Endothelial cell of umbilical vein (primary cell): ENCODE data around the gene SLC38A4. TPM values are rescaled to one million over a fixed set of nuclear protein-coding genes. Genes with fewer than 3 reads are reported as not detected.

Source experiments
- BruUV-seq: library from RNA; stranded (reverse); fragments of 400-500 nt; replicated peaks from 2 replicates; lab custom pipeline; 2021; lab: Mats Ljungman, UMichigan
- CTCF ChIA-PET: fragments of 300-600, 350-600 bp; sonication (Branson Sonifier 250); formaldehyde crosslinking; loops from one replicate; lab custom pipeline; 2021; ENCODE audit warnings: antibody characterized with exemption, inconsistent platforms; lab: Charles Lee
- POLR2A ChIA-PET: fragments of 300-600, 350-600 bp; sonication (Branson Sonifier 250); formaldehyde crosslinking; loops from one replicate; lab custom pipeline; 2021; ENCODE audit warnings: antibody characterized with exemption, inconsistent platforms; lab: Charles Lee
- DNase-seq: peaks from one replicate; pipeline ENCODE4 v3.0.0-alpha.2; 2011; ENCODE audit warnings: low read depth, low spot score
- FAIRE-seq: peaks from 2 replicates; lab custom pipeline; 2011; peaks lifted over from hg19 to GRCh38; lab: Jason Lieb, UNC
- H2AFZ ChIP-seq: 2 replicates; pipeline ENCODE4 v1.6.0; 2012; ENCODE audit warnings: low read depth, low read length, control low read depth, inconsistent platforms
- H3K27ac ChIP-seq: 2 replicates; pipeline ENCODE4 v1.5.1; 2011; ENCODE audit warnings: low read depth, mild to moderate bottlenecking, control low read depth, low read length, moderate library complexity; ENCODE audit not compliant: insufficient read depth
- H3K27me3 ChIP-seq, 2 experiments: 2 replicates each; pipeline versions ENCODE4 v1.6.0 to v1.6.1; 2011; ENCODE audit warnings: low read length in 2 of 2, mixed read lengths in 1 of 2; ENCODE audit not compliant: control insufficient read depth in 2 of 2, insufficient read depth in 2 of 2
- H3K36me3 ChIP-seq, 2 experiments: 2 replicates in 1 of 2; 3 replicates in 1 of 2; pipeline ENCODE4 v1.5.1; 2011; ENCODE audit warnings: low read length in 2 of 2, mild to moderate bottlenecking in 1 of 2, moderate library complexity in 1 of 2; ENCODE audit not compliant: control insufficient read depth in 2 of 2, insufficient read depth in 2 of 2; ENCODE audit errors: extremely low read depth in 1 of 2
- H3K4me1 ChIP-seq: 3 replicates; pipeline ENCODE4 v1.5.1; 2011; ENCODE audit warnings: mild to moderate bottlenecking, low read length; ENCODE audit not compliant: control insufficient read depth, insufficient read depth; ENCODE audit errors: extremely low read depth
- H3K4me2 ChIP-seq: 2 replicates; pipeline ENCODE4 v1.6.1; 2011; ENCODE audit warnings: low read length, control low read depth, mixed read lengths; ENCODE audit not compliant: insufficient read depth
- H3K4me3 ChIP-seq, 3 experiments: fragments of 200-600 bp in 1 of 3; sonication (generic), shearing (Covaris generic) in 1 of 3; replicated peaks in 1 of 3; 2 replicates each; pipeline ENCODE4 v1.5.1; 2011 to 2016; ENCODE audit warnings: control low read depth in 3 of 3, low read length in 3 of 3, mild to moderate bottlenecking in 2 of 3, inconsistent platforms in 1 of 3, low read depth in 1 of 3, moderate library complexity in 1 of 3; ENCODE audit not compliant: insufficient read depth in 1 of 3
- H3K79me2 ChIP-seq: 2 replicates; pipeline ENCODE4 v1.6.0; 2012; ENCODE audit warnings: low read length, inconsistent platforms; ENCODE audit not compliant: control insufficient read depth, insufficient read depth
- H3K9ac ChIP-seq: replicated peaks from 2 replicates; pipeline ENCODE3; 2011; ENCODE audit warnings: low read length, control low read depth; ENCODE audit not compliant: insufficient read depth; ENCODE audit errors: extremely low read depth
- H3K9me1 ChIP-seq: replicated peaks from 3 replicates; pipeline ENCODE4 v1.6.0; 2011; ENCODE audit warnings: mild to moderate bottlenecking, low read length; ENCODE audit not compliant: control insufficient read depth, insufficient read depth; ENCODE audit errors: extremely low read depth
- H3K9me3 ChIP-seq: replicated peaks from 2 replicates; pipeline ENCODE4 v1.5.1; 2012; ENCODE audit warnings: low read length, inconsistent platforms; ENCODE audit not compliant: control insufficient read depth, insufficient read depth
- H4K20me1 ChIP-seq: replicated peaks from 2 replicates; pipeline ENCODE3; 2011; ENCODE audit warnings: mild to moderate bottlenecking, low read length; ENCODE audit not compliant: control insufficient read depth, insufficient read depth; ENCODE audit errors: extremely low read depth
- CTCF ChIP-seq, 2 donors: IDR thresholded peaks; 1 replicate in 1 of 2; 2 replicates in 1 of 2; pipeline ENCODE4 v1.5.1; 2011; ENCODE audit warnings: low read length in 2 of 2, mild to moderate bottlenecking in 2 of 2, moderate library complexity in 2 of 2, control low read depth in 1 of 2, inconsistent platforms in 1 of 2, low read depth in 1 of 2; ENCODE audit not compliant: insufficient read depth in 1 of 2; ENCODE audit errors: extremely low read depth in 1 of 2
- EZH2 ChIP-seq: IDR thresholded peaks from 2 replicates; pipeline ENCODE4 v1.6.1; 2012; ENCODE audit warnings: borderline replicate concordance, low read depth, mild to moderate bottlenecking, moderate library complexity, low read length, inconsistent platforms; ENCODE audit not compliant: severe bottlenecking
- FOS ChIP-seq: IDR thresholded peaks from 2 replicates; pipeline ENCODE4 v1.6.1; 2011; ENCODE audit warnings: mild to moderate bottlenecking, low read length, moderate library complexity, borderline replicate concordance; ENCODE audit not compliant: insufficient read depth
- GATA2 ChIP-seq: IDR thresholded peaks from 2 replicates; pipeline ENCODE4 v1.7.0; 2011; ENCODE audit warnings: low read depth, mild to moderate bottlenecking, moderate library complexity, mixed read lengths, low read length; ENCODE audit not compliant: insufficient read length, insufficient read depth
- JUN ChIP-seq: IDR thresholded peaks from 2 replicates; pipeline ENCODE4 v1.6.1; 2011; ENCODE audit warnings: borderline replicate concordance, low read depth; ENCODE audit not compliant: insufficient read length, insufficient read depth
- MAX ChIP-seq: IDR thresholded peaks from 2 replicates; pipeline ENCODE4 v1.6.1; 2011; ENCODE audit not compliant: insufficient read depth, insufficient read length
- MYC ChIP-seq: IDR thresholded peaks from one replicate; pipeline ENCODE4 v1.6.1; 2011; ENCODE audit warnings: mild to moderate bottlenecking, low read depth, low read length
- POLR2A ChIP-seq: IDR thresholded peaks from 2 replicates; pipeline ENCODE4 v1.6.1; 2012; ENCODE audit warnings: low read depth, mild to moderate bottlenecking, control low read depth, low read length
- POLR2AphosphoS5 ChIP-seq: IDR thresholded peaks from 2 replicates; pipeline ENCODE4 v1.6.1; 2012; ENCODE audit warnings: low read depth, mild to moderate bottlenecking, control low read depth, low read length, moderate library complexity; ENCODE audit not compliant: insufficient read depth
- dilution Hi-C: fragments of 300-500 bp; cut with MboI; formaldehyde crosslinking; loops from one replicate; pipeline ENCODE4 v1.15.0; 2019; ENCODE audit warnings: low sequenced_read_pairs; ENCODE audit not compliant: extremely low pct_ligation_motif_present
- intact Hi-C: fragments of 100-400 bp; cut with micrococcal nuclease; formaldehyde crosslinking; loops from one replicate; pipeline ENCODE4 v1.10.0; 2022
- polyA plus RNA-seq, 4 experiments: library from polyadenylated mRNA; depleted of rRNA in 3 of 4; stranded (reverse) in 3 of 4; unstranded in 1 of 4; fragments of >200 nt; gene quantifications; 2 replicates each; pipeline versions ENCODE4 v1.2.1 to v1.2.3, GENCODE V29; 2011 to 2012; ENCODE audit warnings: missing spikeins in 1 of 4
- total RNA-seq: library from RNA; stranded (reverse); gene quantifications from 2 replicates; pipeline ENCODE4 v1.2.3, GENCODE V29; 2021

The SLC38A4 gene
- total and polyA plus RNA-seq, 2 donors (not counting 3 experiments of a cell fraction or from before 2014, with no cell fraction given): 0.36 to 0.66 TPM

DNA sequence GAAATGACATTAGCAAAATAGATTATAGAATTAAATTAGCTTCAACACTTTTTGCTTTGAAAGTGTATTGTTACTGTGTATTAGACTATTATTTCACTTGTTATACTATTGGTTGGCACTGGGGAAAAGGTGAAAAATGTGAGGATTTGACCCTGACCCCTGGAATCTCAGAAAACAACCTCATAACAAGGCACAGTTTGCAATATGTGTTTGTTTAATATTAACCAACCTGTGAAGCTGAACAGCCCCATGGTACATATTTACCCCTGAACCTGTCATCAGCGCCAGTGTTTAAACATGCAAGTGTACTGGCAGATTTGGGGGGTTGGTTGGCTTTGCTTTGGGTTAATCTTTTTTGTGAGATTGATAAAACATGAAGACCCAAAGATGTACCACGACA, 11.7 kb downstream of the SLC38A4 start:
- FAIRE-seq: no peak
- Histone ChIP-seq H3K27ac (no peak overlapping the region), H2AFZ (no peak overlapping the region), H3K9ac (no peak overlapping the region), H3K27me3 (no peaks in the 10 kb centered on the region), H3K79me2 (no peaks in the 10 kb centered on the region), H3K9me3 (no peaks in the 10 kb centered on the region), H4K20me1 (no peaks in the 10 kb centered on the region), H3K4me3 (no peak overlapping the region), H3K9me1 (no peaks in the 10 kb centered on the region), H3K4me2 (no peak overlapping the region), H3K4me1 (no peaks in the 10 kb centered on the region), H3K36me3 (no peaks in the 10 kb centered on the region)
- no peak for DNase-seq
- POLR2A ChIA-PET: no interaction called here
- BruUV-seq: no TSS peak
- CTCF ChIA-PET: no interaction called here
- intact Hi-C loops: no loop called here
- dilution Hi-C loops: no loop called here
- no peak for TF ChIP-seq POLR2AphosphoS5
- TF ChIP-seq MYC: no peak
- no peak for TF ChIP-seq JUN
- no peak for TF ChIP-seq EZH2
- TF ChIP-seq CTCF (IDR thresholded peaks at IDR 0.05; ENCODE audit: extremely low read depth in 1 of 2, insufficient read depth in 1 of 2, low read depth in 1 of 2, low read length in 2 of 2): no peak

DNA sequence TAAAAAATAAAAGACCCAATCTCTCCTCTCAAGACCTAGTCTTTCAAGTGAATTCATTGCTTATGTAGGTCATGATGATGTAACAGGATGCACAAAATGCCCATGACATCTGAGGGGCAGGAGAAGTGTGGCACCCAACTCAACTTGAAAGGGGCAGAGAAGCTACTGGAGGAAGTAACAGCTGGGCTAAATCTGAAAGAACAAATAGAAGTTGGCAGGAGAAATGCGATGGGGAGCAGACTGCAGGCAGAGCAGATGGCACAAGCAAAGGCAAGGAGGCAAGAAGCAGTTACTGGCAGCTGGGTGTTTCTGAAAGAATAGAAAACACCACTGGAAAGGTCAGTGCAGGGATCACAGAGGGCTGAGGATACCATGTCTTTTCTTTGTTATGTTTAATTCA, 14.6 kb downstream of the SLC38A4 start:
- intact Hi-C loops: no loop called here
- no peaks in the 10 kb centered on the region for H3K4me1 ChIP-seq

More for the DNA sequence above, 14.6 kb downstream of the SLC38A4 start:
- Histone ChIP-seq H3K9me1 (no peaks in the 10 kb centered on the region), H3K4me3 (no peak overlapping the region), H2AFZ (no peak overlapping the region), H3K36me3 (no peaks in the 10 kb centered on the region), H3K79me2 (no peaks in the 10 kb centered on the region), H3K27me3 (no peaks in the 10 kb centered on the region), H3K4me2 (no peak overlapping the region), H3K27ac (no peak overlapping the region), H3K9ac (no peak overlapping the region), H3K9me3 (no peaks in the 10 kb centered on the region), H4K20me1 (no peaks in the 10 kb centered on the region)
- no peak for DNase-seq
- dilution Hi-C loops: no loop called here
- TF ChIP-seq EZH2 (no peak), POLR2A (no peak), POLR2AphosphoS5 (no peak), CTCF (IDR thresholded peaks at IDR 0.05; ENCODE audit: extremely low read depth in 1 of 2, insufficient read depth in 1 of 2, low read depth in 1 of 2, low read length in 2 of 2) (no peak), JUN (no peak), MAX (no peak), MYC (no peak), GATA2 (no peak), FOS (no peak)
- FAIRE-seq: no peak
- POLR2A ChIA-PET: no interaction called here
- CTCF ChIA-PET: interaction anchor here (1.0 kb wide), 1 partner anchor 9 kb away, joined by 3 read pairs; no protein-coding TSS in a partner anchor
- BruUV-seq: no TSS peak
